GM19328 (cell line): Measurements from ENCODE around the gene GPRC5D.

Experiments used
- ATAC-seq: cut with Tn5 transposase; IDR thresholded peaks from one replicate; pipeline ENCODE4 v1.9.1; 2021; ENCODE audit warnings: mild to moderate bottlenecking, moderate library complexity; ENCODE audit not compliant: unreplicated experiment

Gene GPRC5D

GRCh38 chr12:12938541-12938940 is 13.4 kb downstream of the GPRC5D start:
- ATAC-seq, result no peak

- no peak for ATAC-seq
These were observed 14.9 kb downstream of the GPRC5D start for GRCh38 chr12:12936983-12937491.

- no peak for ATAC-seq
These were observed 17.4 kb downstream of the GPRC5D start for GRCh38 chr12:12934556-12934955.

- no peak for ATAC-seq
These were observed 18.2 kb downstream of the GPRC5D start for GRCh38 chr12:12933742-12934141.

- no peak for ATAC-seq
These were observed 21.2 kb downstream of the GPRC5D start for GRCh38 chr12:12930633-12931219.

- ATAC-seq, result no peak
These were observed 22.3 kb downstream of the GPRC5D start for GRCh38 chr12:12929696-12930095.

- ATAC-seq, result no peak
These were observed 24.5 kb downstream of the GPRC5D start for GRCh38 chr12:12927211-12928079.

GRCh38 chr12:12926571-12927071 is 25.3 kb downstream of the GPRC5D start:
- no peak for ATAC-seq

GRCh38 chr12:12925388-12925787 is 26.6 kb downstream of the GPRC5D start:
- ATAC-seq, result no peak

GRCh38 chr12:12924169-12924568 is 27.8 kb downstream of the GPRC5D start:
- ATAC-seq, result no peak

GRCh38 chr12:12922978-12923377 is 29.0 kb downstream of the GPRC5D start:
- no peak for ATAC-seq

- no peak for ATAC-seq
These were observed 29.8 kb downstream of the GPRC5D start for GRCh38 chr12:12922191-12922616.

GRCh38 chr12:12919666-12920435 is 32.1 kb downstream of the GPRC5D start:
- no peak for ATAC-seq

- ATAC-seq, result no peak
These were observed 33.1 kb downstream of the GPRC5D start for GRCh38 chr12:12918781-12919389.

GRCh38 chr12:12917517-12917916 is 34.5 kb downstream of the GPRC5D start:
- ATAC-seq, result no peak

GRCh38 chr12:12916135-12916944 is 35.6 kb downstream of the GPRC5D start:
- ATAC-seq, result peak; percentile 93

GRCh38 chr12:12915656-12916055 is 36.3 kb downstream of the GPRC5D start:
- ATAC-seq, result no peak

GRCh38 chr12:12912711-12913110 is 39.3 kb downstream of the GPRC5D start:
- ATAC-seq, result no peak

GRCh38 chr12:12909995-12910420 is 42.0 kb downstream of the GPRC5D start:
- no peak for ATAC-seq
